K562 (cell line): Measurements from ENCODE around the gene GNA15. TPM values are rescaled to one million over a fixed set of nuclear protein-coding genes. Genes with fewer than 3 reads are reported as not detected.

ENCODE experiments used
- ZNF561 ChIP-seq: fragments of 450-650 bp; formaldehyde crosslinking; conservative IDR thresholded peaks from 2 replicates; pipeline ENCODE4 v1.4.0; 2020; ENCODE audit warnings: mild to moderate bottlenecking, moderate library complexity
- polyA plus RNA-seq, 8 experiments: library from polyadenylated mRNA; depleted of rRNA in 4 of 8; stranded (reverse) in 5 of 8; unstranded in 3 of 8; fragments of >200 nt; fragmentation: Nextera tagmentation in 2 of 8; fragmentation: Illumina TruSeq in 1 of 8; extraction: Ambion mirVana in 2 of 8; extraction: Trizol in 1 of 8; gene quantifications; 2 replicates each; pipeline versions ENCODE4 v1.2.1 to v1.2.3, GENCODE V29; 2011 to 2014; ENCODE audit warnings: inconsistent platforms in 1 of 8, missing spikeins in 1 of 8
- total RNA-seq, 7 experiments: library from RNA; depleted of rRNA in 6 of 7; stranded (reverse); fragments of >200 nt in 6 of 7; fragmentation: Illumina TruSeq in 2 of 7; extraction: Trizol in 2 of 7; gene quantifications; 2 replicates each; pipeline versions ENCODE4 v1.2.1 to v1.2.3, GENCODE V29; 2011 to 2021; ENCODE audit warnings: low replicate concordance in 1 of 7
- TF ChIP-seq, protein P1 (sequence below), 2 experiments: fragments of 450-650 bp; formaldehyde crosslinking in 1 of 2; IDR thresholded peaks; 2 replicates each; pipeline versions ENCODE4 v1.4.0 to v1.6.1; 2014 to 2020; ENCODE audit warnings: mild to moderate bottlenecking in 2 of 2, borderline replicate concordance in 1 of 2, low read depth in 1 of 2
- TF ChIP-seq, protein P2 (sequence below), 2 experiments: fragments of 450-650 bp in 1 of 2; sonication (generic) in 1 of 2; formaldehyde crosslinking; conservative IDR thresholded peaks; 2 replicates each; pipeline versions ENCODE4 v1.4.0 to v1.8.1; 2020 to 2022; ENCODE audit warnings: mild to moderate bottlenecking in 1 of 2, missing genetic modification reagents in 1 of 2
- TF ChIP-seq, protein P3 (sequence below): sonication (generic); formaldehyde crosslinking; IDR thresholded peaks from 2 replicates; pipeline ENCODE4 v1.8.1; 2023; ENCODE audit warnings: mild to moderate bottlenecking, missing genetic modification reagents
- TF ChIP-seq, protein P4 (sequence below): sonication (generic); formaldehyde crosslinking; IDR thresholded peaks from 2 replicates; pipeline ENCODE4 v1.8.0; 2022; ENCODE audit warnings: mild to moderate bottlenecking, missing genetic modification reagents

The GNA15 gene
- total and polyA plus RNA-seq, 9 of the 15 experiments (the other 6 are each of a cell fraction or from before 2014, with no cell fraction given), result 0.03 to 0.24 (median 0.11) TPM; not detected in 1

DNA sequence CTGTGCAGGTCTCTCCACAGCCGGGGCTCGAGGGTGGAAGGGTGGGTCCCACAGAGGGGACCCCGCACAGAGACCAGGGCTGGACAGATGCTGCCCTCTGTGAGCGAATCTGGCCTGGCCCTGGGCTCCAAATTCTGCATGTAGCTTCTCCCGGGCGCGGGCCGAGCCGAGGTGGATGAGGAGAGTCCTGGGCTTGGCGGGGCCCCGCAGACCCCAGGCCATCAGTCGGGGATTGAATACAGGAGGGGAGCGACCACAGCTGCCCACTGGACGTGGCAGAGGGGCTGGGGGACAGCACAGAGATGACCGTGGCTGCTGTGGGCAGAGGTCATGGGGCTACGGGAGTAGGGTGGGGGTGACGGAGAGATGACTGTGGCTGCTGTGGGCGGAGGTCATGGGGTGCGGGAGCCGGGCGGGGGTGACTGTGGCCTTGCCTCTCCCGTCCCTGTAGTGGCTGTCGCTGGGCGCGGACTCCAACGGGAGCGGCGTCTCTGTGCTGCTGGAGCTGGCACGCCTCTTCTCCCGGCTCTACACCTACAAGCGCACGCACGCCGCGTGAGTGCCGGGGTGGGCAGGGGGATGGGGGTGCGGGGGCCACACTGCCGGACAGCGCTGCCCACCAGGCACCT is 65.4 kb downstream of the GNA15 start (continued):
- TF ChIP-seq, protein P1, sequence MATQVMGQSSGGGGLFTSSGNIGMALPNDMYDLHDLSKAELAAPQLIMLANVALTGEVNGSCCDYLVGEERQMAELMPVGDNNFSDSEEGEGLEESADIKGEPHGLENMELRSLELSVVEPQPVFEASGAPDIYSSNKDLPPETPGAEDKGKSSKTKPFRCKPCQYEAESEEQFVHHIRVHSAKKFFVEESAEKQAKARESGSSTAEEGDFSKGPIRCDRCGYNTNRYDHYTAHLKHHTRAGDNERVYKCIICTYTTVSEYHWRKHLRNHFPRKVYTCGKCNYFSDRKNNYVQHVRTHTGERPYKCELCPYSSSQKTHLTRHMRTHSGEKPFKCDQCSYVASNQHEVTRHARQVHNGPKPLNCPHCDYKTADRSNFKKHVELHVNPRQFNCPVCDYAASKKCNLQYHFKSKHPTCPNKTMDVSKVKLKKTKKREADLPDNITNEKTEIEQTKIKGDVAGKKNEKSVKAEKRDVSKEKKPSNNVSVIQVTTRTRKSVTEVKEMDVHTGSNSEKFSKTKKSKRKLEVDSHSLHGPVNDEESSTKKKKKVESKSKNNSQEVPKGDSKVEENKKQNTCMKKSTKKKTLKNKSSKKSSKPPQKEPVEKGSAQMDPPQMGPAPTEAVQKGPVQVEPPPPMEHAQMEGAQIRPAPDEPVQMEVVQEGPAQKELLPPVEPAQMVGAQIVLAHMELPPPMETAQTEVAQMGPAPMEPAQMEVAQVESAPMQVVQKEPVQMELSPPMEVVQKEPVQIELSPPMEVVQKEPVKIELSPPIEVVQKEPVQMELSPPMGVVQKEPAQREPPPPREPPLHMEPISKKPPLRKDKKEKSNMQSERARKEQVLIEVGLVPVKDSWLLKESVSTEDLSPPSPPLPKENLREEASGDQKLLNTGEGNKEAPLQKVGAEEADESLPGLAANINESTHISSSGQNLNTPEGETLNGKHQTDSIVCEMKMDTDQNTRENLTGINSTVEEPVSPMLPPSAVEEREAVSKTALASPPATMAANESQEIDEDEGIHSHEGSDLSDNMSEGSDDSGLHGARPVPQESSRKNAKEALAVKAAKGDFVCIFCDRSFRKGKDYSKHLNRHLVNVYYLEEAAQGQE (IDR thresholded peaks at IDR 0.05; ENCODE audit: borderline replicate concordance), result no peak
- TF ChIP-seq, protein P1 (CRISPR knock-in tag; IDR thresholded peaks at IDR 0.05; ENCODE audit: low read depth), result no peak
- TF ChIP-seq, protein P2, sequence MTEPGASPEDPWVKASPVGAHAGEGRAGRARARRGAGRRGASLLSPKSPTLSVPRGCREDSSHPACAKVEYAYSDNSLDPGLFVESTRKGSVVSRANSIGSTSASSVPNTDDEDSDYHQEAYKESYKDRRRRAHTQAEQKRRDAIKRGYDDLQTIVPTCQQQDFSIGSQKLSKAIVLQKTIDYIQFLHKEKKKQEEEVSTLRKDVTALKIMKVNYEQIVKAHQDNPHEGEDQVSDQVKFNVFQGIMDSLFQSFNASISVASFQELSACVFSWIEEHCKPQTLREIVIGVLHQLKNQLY (CRISPR knock-in tag; conservative IDR thresholded peaks at IDR 0.05), result no peak
- TF ChIP-seq, protein P3, sequence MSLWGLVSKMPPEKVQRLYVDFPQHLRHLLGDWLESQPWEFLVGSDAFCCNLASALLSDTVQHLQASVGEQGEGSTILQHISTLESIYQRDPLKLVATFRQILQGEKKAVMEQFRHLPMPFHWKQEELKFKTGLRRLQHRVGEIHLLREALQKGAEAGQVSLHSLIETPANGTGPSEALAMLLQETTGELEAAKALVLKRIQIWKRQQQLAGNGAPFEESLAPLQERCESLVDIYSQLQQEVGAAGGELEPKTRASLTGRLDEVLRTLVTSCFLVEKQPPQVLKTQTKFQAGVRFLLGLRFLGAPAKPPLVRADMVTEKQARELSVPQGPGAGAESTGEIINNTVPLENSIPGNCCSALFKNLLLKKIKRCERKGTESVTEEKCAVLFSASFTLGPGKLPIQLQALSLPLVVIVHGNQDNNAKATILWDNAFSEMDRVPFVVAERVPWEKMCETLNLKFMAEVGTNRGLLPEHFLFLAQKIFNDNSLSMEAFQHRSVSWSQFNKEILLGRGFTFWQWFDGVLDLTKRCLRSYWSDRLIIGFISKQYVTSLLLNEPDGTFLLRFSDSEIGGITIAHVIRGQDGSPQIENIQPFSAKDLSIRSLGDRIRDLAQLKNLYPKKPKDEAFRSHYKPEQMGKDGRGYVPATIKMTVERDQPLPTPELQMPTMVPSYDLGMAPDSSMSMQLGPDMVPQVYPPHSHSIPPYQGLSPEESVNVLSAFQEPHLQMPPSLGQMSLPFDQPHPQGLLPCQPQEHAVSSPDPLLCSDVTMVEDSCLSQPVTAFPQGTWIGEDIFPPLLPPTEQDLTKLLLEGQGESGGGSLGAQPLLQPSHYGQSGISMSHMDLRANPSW (CRISPR knock-in tag), result no peak
- no peak for TF ChIP-seq ZNF561 (CRISPR knock-in tag)
- TF ChIP-seq, protein P4, sequence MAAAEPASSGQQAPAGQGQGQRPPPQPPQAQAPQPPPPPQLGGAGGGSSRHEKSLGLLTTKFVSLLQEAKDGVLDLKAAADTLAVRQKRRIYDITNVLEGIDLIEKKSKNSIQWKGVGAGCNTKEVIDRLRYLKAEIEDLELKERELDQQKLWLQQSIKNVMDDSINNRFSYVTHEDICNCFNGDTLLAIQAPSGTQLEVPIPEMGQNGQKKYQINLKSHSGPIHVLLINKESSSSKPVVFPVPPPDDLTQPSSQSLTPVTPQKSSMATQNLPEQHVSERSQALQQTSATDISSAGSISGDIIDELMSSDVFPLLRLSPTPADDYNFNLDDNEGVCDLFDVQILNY (CRISPR knock-in tag), result no peak
